Cardiac septum (tissue), 1 donor: Measurements from ENCODE around the gene IP6K1. TPM values are rescaled to one million over a fixed set of nuclear protein-coding genes. Genes with fewer than 3 reads are reported as not detected.
A peak's percentile ranks its signal among the peaks of the same experiment; 100 is the strongest.
"Not testable (repeated sequence)": the region's sequence is repeated elsewhere in the genome, so short reads cannot be mapped to it uniquely, and the experiment has no call there.

Experiments used
- DNase-seq: peaks from one replicate; pipeline ENCODE4 v3.0.0-alpha.2; 2020; ENCODE audit warnings: low spot score
- intact Hi-C: fragments of 100-400 bp; cut with DNase I; formaldehyde crosslinking; loops from one replicate; pipeline ENCODE4 v1.14.0; 2022
- total RNA-seq: library from RNA; stranded (reverse); fragmentation: NEBNext Ultra II Directional; extraction: Animal tissue kit (Norgen Biotek cat#: 25700); gene quantifications from one replicate; pipeline ENCODE4 v1.2.1, GENCODE V29; 2021
- donor health status: DM: no; HTN: no; CAD: no.

IP6K1 gene
- total RNA-seq, 1 donor from 2014 or later = 19.7 TPM

DNA sequence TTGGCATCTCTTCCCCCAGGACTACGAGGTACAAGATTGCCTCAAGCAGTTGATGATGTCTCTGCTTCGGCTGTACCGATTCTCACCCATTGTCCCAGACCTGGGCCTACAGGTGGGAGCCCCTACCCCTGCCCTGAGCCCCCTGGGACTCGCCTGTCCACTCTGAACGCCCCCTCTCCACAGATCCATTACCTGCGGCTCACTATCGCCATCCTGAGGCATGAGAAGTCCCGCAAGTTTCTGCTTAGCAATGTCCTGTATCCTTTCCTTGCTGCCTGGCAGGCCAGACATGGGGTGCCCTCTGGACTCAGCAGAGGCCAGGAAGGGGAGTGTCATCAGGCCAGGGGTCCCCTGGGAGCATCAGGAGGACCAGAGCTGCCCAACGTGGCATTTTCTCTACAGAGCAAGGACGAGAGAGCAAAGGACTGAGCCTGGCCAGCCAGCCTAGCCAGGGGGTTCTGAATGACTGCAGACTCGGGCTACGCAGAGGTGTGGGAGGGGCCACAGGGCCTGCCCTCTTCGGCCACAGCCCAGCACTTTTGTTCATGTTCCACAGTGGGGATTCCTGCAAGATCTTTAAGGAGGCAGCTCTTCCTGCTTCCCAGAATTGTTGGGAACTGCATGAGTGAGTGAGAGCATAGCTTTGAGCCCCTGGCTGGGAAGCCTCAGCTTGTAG is 85.8 kb downstream of the IP6K1 start:
- intact Hi-C loops = loop anchor here (5.0 kb wide), 1 partner anchor 137 kb away; no protein-coding TSS in a partner anchor
- DNase-seq = no peak

DNA sequence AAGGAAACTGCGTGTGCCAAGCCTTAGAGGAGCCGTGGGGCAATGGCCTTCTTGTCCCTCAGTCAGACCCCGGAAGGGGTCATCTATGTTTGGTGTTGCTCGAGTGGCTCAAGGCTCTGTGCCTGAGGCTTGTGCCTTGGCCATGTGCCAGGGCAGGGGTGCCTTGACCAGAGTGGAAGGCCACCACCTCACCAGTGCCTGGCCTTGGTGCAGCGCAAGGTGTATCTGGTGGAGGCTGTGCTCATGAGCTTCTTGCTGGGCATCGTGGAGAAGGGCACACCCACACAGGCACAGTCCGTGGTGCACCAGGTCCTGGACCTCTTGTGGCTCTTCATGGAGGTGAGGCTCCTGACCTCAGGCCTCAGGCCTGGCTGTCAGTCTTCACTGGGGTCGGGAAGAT is 86.3 kb downstream of the IP6K1 start:
- no peak for DNase-seq
- intact Hi-C loops = loop anchor here (5.0 kb wide), 1 partner anchor 137 kb away; no protein-coding TSS in a partner anchor

- intact Hi-C loops = no loop called here
- no peak for DNase-seq
These were observed 86.9 kb downstream of the IP6K1 start for GRCh38 chr3:49699281-49699979.

GRCh38 chr3:49695350-49696015 is 90.9 kb downstream of the IP6K1 start:
- intact Hi-C loops, DNase-seq: not testable (repeated sequence)

DNA sequence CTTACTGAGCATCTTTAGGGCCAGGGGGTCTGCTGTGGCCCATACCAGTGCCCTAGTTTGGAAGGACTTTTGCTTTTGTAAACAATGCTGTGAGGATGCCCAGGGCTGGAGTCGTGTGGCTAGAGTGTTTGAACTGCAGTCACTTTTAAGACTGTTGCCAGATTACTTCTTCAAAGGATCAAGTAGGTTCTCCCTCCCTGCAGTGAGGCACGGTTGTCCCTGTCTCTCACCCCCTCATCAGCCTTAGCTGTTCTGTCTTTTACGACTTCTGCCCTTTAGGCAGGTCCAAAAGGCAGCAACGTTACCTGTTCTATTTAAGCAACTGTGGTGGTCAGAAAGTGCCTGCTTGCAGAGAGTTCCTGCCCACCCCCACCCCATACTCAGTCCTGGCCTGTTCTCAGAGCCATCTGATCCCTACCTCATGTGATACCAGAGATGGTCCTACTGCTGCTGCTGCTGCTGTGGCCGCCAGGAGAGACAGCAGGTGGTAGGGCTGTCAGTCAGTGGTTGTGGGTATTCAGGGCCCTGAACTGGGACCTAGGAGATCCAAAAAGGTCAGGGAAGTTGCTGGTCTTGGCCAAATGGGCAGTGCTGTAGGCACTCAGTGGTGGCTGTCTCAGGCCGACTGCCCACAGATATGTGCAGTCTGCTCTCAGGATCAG is 91.8 kb downstream of the IP6K1 start:
- intact Hi-C loops, DNase-seq: not testable (repeated sequence)

DNA sequence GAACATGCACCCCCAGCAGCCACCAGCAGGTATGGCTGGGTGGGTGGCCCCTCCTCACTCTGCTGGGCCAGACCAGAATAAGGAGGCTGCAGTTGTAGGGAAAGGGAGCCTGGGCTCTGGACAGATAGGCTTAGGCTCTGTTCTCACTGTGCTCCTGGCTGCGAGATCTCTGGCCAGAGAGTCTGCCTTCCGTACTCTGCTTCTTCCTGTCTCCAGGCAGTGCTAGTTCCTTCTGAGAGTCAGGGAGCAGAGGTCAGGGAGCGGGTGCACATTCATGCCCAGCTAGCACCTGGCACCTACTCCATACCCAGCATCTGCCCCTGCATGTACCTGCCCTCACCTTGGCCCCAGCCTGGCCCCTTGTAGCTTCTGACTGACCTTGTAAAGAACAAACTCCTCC is 94.9 kb downstream of the IP6K1 start:
- DNase-seq, intact Hi-C loops: not testable (repeated sequence)

- intact Hi-C loops, DNase-seq: not testable (repeated sequence)
These were observed 95.5 kb downstream of the IP6K1 start for GRCh38 chr3:49690856-49691255.

- intact Hi-C loops = not testable (repeated sequence)
These were observed 96.3 kb downstream of the IP6K1 start for GRCh38 chr3:49689908-49690624.

GRCh38 chr3:49689046-49689907 is 97.1 kb downstream of the IP6K1 start, which contains the start of the genes MST1 and RNF123:
TSS of gene MST1 (minus strand) at chr3:49689474. CDS start at chr3:49688691, 783 bp downstream.
TSS of gene RNF123 (plus strand) at chr3:49689557. CDS start at chr3:49691166, 1,609 bp downstream.
- DNase-seq = peak; percentile 95
- intact Hi-C loops = no loop called here

More at GRCh38 chr3:49689908-49690624, 96.3 kb downstream of the IP6K1 start:
- not testable (repeated sequence) for DNase-seq

DNA sequence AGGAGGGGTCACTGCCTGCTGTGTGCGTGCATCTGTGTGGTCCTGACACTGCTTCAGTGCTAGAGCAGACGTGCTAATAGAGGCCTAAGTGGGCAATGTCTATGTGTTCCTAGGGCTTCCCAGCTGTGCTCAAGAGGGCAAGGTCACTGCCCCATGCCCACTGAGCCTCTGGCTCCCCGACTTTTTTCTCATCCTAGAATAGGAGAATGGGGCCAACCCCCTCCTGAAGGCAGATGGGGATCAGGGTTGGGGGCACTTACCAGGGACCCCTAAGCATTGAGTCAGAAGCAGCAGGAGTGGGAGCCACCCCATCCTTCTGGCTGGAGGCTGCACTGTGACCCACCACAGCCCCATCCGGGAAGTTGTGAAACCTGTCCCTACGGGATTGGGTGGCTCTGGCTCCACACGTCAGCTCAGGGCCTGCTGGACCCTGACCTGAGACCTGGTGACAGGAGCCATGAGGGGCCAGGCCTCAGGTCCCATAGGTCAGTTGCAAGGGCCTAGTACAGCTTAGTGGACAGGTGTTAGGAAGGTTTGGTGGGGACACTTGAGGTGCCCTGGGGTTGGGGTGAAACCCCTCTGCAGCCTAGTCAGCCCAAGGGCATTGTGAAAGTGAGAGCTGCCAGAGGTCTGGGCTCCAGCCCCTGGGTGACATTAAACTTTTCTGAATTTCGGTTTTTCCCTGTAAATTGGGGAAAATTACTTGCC is 97.8 kb downstream of the IP6K1 start:
- DNase-seq, intact Hi-C loops: not testable (repeated sequence)

- intact Hi-C loops, DNase-seq: not testable (repeated sequence)
These were observed 98.9 kb downstream of the IP6K1 start for GRCh38 chr3:49687424-49687795.

GRCh38 chr3:49686769-49687423 is 99.4 kb downstream of the IP6K1 start:
- intact Hi-C loops, DNase-seq: not testable (repeated sequence)

DNA sequence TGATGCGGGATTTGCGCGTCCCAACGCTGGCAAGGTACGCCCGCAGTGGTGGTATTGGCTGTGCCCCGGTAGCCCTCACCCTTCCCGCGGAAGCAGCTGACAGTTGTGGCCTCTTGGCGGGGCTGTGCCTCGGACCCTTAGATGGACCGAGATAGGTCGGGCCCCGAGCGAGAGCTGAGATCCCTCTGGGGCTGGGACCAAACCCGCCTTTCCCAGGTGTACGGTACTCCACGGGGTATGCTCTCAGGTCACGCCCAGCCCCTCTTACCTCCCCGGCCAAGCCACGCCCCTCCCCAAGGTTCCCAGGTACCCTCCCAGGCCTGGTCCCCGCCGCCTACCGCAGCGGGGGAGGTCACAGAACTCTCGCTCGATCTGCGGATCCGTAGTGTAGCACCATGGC is 100.0 kb downstream of the IP6K1 start:
- DNase-seq, intact Hi-C loops: not testable (repeated sequence)

DNA sequence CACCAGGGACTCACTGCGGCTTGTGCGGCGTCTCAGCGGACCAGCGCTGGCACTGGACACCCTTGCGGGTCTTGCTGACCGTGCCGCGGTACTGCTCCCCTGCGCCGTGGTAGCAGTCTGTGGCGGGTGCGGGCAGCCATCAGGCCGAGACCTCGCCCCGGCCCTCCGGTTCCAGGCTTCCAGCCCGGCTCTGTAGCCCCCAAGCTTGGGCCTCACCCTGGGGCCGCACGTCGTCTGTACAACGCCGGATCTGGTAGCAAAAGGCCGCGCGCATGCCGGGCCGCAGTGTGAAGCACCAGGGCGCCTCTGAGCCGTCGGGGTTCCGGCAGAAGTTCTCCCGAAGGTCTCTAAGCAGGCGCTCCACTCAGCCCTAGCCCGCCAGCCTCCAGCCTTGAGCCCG is 100.5 kb downstream of the IP6K1 start:
- DNase-seq, intact Hi-C loops: not testable (repeated sequence)

DNA sequence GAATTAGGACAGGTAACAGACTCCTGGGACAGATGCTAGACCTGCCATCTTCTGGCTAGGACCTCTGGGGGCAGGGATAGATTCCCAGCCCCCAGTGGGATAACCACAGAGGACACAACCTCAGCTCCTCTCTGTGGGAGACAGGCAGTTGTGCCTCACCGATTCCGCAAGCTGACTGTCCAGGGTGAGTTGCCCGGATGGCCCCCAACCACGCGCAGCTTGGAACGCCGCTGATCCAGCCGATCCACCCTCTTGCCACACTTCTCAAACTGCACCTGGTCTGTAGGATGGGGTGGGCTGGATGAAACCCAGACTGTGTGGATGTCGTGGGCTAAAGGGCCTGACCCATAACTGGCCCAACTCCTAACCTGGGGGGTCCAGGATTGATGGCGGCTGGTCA is 101.2 kb downstream of the IP6K1 start:
- DNase-seq, intact Hi-C loops: not testable (repeated sequence)

- intact Hi-C loops, DNase-seq: not testable (repeated sequence)
These were observed 101.9 kb downstream of the IP6K1 start for GRCh38 chr3:49684453-49684852.

- no peak for DNase-seq
- intact Hi-C loops = no loop called here
These were observed 103.2 kb downstream of the IP6K1 start for GRCh38 chr3:49683162-49683561.
